HFFc6 (cell line): Measurements from ENCODE around the gene CTNNA2. TPM values are rescaled to one million over a fixed set of nuclear protein-coding genes. Genes with fewer than 3 reads are reported as not detected.
A peak's percentile ranks its signal among the peaks of the same experiment; 100 is the strongest.

Experiments used
- DNase-seq: peaks from one replicate; pipeline ENCODE4 v3.0.0-alpha.2; 2018
- H3K27ac Mint-ChIP-seq: 2 replicates; pipeline ENCODE4 v1.8.0; 2020; ENCODE audit warnings: mild to moderate bottlenecking, mixed read lengths
- H3K27me3 Mint-ChIP-seq: 2 replicates; pipeline ENCODE4 v1.8.0; 2021; ENCODE audit warnings: mild to moderate bottlenecking, moderate library complexity, mixed read lengths; ENCODE audit not compliant: insufficient read depth
- H3K36me3 Mint-ChIP-seq: 2 replicates; pipeline ENCODE4 v1.8.0; 2021; ENCODE audit warnings: low read depth, mixed read lengths
- H3K4me1 Mint-ChIP-seq: 2 replicates; pipeline ENCODE4 v1.8.0; 2020; ENCODE audit warnings: low read depth, mixed read lengths
- H3K4me3 Mint-ChIP-seq: 2 replicates; pipeline ENCODE4 v1.8.0; 2020; ENCODE audit warnings: mild to moderate bottlenecking, moderate library complexity, mixed read lengths
- H3K9me3 Mint-ChIP-seq: 2 replicates; pipeline ENCODE4 v1.8.0; 2020; ENCODE audit warnings: mild to moderate bottlenecking, mixed read lengths
- total RNA-seq, 6 experiments: library from RNA; stranded (reverse); fragmentation: NEBNext Ultra II Directional; extraction: Animal tissue kit (Norgen Biotek cat#: 25700); gene quantifications; 2 replicates in 1 of 6; 3 replicates in 5 of 6; pipeline ENCODE4 v1.2.3, GENCODE V29; 2021
- TF ChIP-seq, protein P1 (sequence below): fragments of 200-600 bp; sonication (generic); IDR thresholded peaks from 2 replicates; pipeline ENCODE4 v1.5.0; 2021; ENCODE audit warnings: antibody characterized with exemption, mild to moderate bottlenecking

CTNNA2 gene
- total RNA-seq, 6 experiments from 2014 or later, result not detected

DNA sequence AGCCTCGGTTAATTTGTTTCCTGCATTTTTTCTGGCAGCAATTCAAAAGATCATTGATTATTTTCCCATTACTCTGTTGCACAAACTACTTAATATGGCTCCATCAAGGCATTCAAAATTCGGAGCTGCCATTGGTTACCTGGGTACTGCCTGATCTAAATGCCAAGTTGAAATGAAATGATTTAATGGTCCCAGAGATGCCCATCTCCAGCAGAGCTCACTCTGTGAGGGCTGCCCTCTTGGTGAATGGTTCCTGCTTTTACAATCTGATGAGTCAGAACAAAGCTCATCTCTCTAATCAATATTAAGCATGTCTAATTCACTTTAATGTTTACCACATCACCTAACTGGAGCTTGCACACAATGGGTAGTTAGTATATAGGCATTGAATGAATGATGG is 126.1 kb downstream of the CTNNA2 start:
- Mint-ChIP-seq H3K9me3 (peaks cover 4% of the 10 kb centered on the region; the same call in 1 of the 2 replicates), H3K36me3 (no peaks in the 10 kb centered on the region), H3K4me3 (no peak overlapping the region), H3K27me3 (no peaks in the 10 kb centered on the region), H3K4me1 (no peaks in the 10 kb centered on the region), H3K27ac (no peak overlapping the region)
- TF ChIP-seq, protein P1, sequence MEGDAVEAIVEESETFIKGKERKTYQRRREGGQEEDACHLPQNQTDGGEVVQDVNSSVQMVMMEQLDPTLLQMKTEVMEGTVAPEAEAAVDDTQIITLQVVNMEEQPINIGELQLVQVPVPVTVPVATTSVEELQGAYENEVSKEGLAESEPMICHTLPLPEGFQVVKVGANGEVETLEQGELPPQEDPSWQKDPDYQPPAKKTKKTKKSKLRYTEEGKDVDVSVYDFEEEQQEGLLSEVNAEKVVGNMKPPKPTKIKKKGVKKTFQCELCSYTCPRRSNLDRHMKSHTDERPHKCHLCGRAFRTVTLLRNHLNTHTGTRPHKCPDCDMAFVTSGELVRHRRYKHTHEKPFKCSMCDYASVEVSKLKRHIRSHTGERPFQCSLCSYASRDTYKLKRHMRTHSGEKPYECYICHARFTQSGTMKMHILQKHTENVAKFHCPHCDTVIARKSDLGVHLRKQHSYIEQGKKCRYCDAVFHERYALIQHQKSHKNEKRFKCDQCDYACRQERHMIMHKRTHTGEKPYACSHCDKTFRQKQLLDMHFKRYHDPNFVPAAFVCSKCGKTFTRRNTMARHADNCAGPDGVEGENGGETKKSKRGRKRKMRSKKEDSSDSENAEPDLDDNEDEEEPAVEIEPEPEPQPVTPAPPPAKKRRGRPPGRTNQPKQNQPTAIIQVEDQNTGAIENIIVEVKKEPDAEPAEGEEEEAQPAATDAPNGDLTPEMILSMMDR, result no peak
- DNase-seq, result no peak

DNA sequence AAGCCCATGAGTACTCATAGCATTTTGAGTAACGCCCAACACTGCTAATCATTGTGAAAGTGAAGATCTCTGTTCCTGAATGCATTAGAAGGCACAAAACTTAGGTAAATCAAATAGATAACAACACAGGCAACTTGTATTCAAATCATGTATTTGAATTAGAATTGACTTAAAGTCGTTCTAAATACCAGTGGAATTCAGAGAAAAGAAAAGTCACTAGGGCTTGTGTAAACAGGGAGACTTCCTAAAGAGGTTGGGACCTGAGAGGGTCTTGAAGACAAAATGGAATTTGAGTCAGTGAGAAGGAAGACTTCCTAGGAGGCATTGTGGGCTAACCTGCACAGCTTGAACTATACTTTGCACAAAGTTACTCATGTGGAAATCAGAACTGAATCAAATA is 127.2 kb downstream of the CTNNA2 start:
- H3K27ac Mint-ChIP-seq, result no peak overlapping the region
- TF ChIP-seq, protein P1, result no peak
- no peaks in the 10 kb centered on the region for H3K36me3 Mint-ChIP-seq
- no peak for DNase-seq
- H3K4me3 Mint-ChIP-seq, result no peak overlapping the region
- no peaks in the 10 kb centered on the region for H3K4me1 Mint-ChIP-seq
- no peaks in the 10 kb centered on the region for H3K27me3 Mint-ChIP-seq
- H3K9me3 Mint-ChIP-seq, result peaks cover 4% of the 10 kb centered on the region; the same call in 1 of the 2 replicates

GRCh38 chr2:79649531-79649930 is 136.7 kb downstream of the CTNNA2 start:
- Mint-ChIP-seq H3K27ac (no peak overlapping the region), H3K4me3 (no peak overlapping the region), H3K9me3 (no peaks in the 10 kb centered on the region), H3K36me3 (no peaks in the 10 kb centered on the region), H3K27me3 (peaks cover 2% of the 10 kb centered on the region; the same call in 1 of the 2 replicates), H3K4me1 (no peaks in the 10 kb centered on the region)
- TF ChIP-seq, protein P1, result no peak
- no peak for DNase-seq

GRCh38 chr2:79660557-79660956 is 147.7 kb downstream of the CTNNA2 start:
- no peaks in the 10 kb centered on the region for H3K4me1 Mint-ChIP-seq
- H3K27ac Mint-ChIP-seq, result no peak overlapping the region
- no peaks in the 10 kb centered on the region; the same call in 1 of the 2 replicates for H3K27me3 Mint-ChIP-seq
- TF ChIP-seq, protein P1, result peak; percentile 59
- H3K4me3 Mint-ChIP-seq, result no peak overlapping the region
- no peaks in the 10 kb centered on the region for H3K9me3 Mint-ChIP-seq
- no peaks in the 10 kb centered on the region for H3K36me3 Mint-ChIP-seq
- DNase-seq, result peak; percentile 7

DNA sequence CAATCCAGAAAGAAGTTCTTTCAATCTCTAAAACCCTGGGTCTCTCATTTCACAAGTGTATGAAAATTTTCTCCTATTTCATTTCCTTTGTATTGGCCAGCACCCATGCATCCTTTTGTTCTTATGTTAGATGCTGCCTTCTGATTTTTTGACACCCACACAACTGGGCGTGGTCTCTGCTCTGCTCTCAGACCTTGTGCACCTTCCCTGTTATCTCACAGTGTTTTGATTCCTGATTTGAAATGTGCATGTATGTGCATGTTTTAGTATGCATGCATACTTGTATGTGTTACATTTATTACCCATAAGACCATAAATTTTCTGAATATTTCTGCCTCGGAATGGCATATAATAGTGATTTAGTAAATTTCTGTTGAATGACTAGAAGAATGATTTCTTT is 152.2 kb downstream of the CTNNA2 start:
- Mint-ChIP-seq H3K4me1 (no peaks in the 10 kb centered on the region), H3K27ac (no peak overlapping the region), H3K36me3 (no peaks in the 10 kb centered on the region), H3K27me3 (no peaks in the 10 kb centered on the region; the same call in none of the 2 replicates), H3K9me3 (no peaks in the 10 kb centered on the region), H3K4me3 (no peak overlapping the region)
- TF ChIP-seq, protein P1, result no peak
- DNase-seq, result no peak

GRCh38 chr2:79666430-79666829 is 153.6 kb downstream of the CTNNA2 start:
- H3K9me3 Mint-ChIP-seq, result no peaks in the 10 kb centered on the region
- H3K4me3 Mint-ChIP-seq, result no peak overlapping the region
- no peaks in the 10 kb centered on the region; the same call in none of the 2 replicates for H3K27me3 Mint-ChIP-seq
- no peak for DNase-seq
- no peak overlapping the region for H3K27ac Mint-ChIP-seq
- H3K36me3 Mint-ChIP-seq, result no peaks in the 10 kb centered on the region
- TF ChIP-seq, protein P1, result no peak
- H3K4me1 Mint-ChIP-seq, result no peaks in the 10 kb centered on the region
